A549 treated with AZD9567 at 1 μM for 4 hours (cell line): ENCODE data around the gene STMN1. TPM values are rescaled to one million over a fixed set of nuclear protein-coding genes. Genes with fewer than 3 reads are reported as not detected.

Experiments
- total RNA-seq: library from RNA; stranded (reverse); fragments of 200-300 nt; extraction: Qiagen RNA extraction; gene quantifications from 5 replicates; pipeline ENCODE4 v1.2.3, GENCODE V29; 2022; ENCODE audit not compliant: insufficient read depth

The STMN1 gene
- 127 to 228 TPM (median 213 TPM) in 5 replicates for total RNA-seq

DNA sequence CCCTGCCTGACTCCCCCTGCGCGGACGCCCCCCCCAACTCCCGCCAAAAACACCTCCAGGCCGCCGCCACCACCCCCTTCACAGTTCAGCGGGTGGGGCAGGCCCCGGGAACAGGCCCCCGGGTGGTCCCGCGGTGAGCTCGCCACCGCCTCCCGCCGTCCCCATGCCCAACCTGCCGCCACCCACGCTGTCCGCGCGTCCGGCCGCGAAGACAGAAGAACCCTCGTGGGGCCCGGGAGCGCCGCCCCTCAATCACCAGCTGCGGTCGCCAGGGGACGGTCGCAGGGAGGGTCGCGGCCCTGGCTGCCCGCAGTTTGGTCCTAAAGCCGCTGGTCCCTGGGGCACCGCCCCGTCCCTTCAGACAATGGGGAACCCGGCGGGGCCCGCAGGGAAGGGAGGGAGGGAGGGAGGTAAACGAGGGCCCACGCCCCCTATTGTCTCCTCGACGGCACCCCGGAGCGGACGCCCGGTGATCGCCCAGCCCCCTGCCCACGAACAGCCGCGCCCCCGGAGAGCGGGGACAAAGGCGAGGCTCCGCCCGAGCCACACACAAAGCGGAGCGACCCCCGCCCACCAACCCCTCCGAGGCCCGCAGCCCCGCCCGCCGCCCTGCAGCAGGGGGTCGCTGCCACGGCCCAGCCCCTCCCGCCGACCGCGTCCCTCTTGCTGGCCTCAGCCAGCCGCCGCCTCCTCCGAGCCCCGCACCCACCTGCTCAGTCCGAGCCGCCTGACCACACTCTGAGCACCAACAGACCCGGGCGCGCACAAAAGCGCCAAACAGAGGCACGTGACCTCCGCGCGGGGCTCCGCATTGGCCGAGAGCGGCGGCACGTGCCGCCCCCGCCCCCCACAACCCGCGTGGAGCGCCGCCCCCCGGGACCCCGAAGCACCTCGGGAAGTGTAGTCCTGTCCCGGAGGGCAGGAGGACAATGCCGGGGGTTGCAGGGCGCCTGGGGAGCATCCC is at the start of gene STMN1:
STMN1 (minus strand) TSS at position 740 of the 964 bp plus-strand sequence. CDS start 1,743 bp downstream, outside the sequence.

DNA sequence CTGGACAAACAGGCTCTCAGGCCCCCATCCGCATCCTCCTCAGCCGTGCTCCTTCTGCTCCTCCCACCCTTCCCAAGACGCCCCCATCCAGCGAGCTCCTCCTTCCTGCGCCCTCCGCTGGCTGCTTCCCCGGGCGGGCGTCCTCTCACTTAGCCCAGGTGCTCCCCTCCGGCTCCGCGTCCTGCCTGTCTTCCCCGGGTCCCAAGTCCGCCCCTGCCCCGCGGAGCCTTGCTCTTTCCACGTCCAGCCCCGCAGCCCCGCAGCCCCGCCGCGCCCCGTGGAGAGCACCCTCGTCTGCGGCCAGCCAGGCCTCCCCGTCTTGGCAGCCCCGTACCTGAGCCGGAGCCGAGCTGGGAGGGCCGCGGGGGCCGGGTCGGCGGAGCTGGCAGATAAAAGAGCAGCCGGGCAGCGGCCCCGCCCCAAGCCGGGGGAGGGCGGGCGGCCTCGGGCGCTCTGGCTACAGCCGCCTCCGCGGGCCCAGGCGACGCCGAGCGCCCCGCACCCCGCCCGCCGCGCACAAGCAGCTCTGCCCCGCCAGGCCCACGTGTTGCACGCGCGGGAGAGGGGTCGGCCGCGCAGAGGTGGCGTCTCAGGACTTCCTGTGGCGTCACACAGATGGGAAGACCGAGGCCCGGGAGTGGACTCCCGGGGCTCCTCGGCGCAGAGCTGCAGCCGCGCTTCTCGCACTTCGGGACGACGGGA is 30.9 kb downstream of the STMN1 start, which contains the start of gene PAQR7:
PAQR7 (minus strand) TSS at position 555 of the 702 bp plus-strand sequence. CDS start 11,869 bp downstream, outside the sequence.

DNA sequence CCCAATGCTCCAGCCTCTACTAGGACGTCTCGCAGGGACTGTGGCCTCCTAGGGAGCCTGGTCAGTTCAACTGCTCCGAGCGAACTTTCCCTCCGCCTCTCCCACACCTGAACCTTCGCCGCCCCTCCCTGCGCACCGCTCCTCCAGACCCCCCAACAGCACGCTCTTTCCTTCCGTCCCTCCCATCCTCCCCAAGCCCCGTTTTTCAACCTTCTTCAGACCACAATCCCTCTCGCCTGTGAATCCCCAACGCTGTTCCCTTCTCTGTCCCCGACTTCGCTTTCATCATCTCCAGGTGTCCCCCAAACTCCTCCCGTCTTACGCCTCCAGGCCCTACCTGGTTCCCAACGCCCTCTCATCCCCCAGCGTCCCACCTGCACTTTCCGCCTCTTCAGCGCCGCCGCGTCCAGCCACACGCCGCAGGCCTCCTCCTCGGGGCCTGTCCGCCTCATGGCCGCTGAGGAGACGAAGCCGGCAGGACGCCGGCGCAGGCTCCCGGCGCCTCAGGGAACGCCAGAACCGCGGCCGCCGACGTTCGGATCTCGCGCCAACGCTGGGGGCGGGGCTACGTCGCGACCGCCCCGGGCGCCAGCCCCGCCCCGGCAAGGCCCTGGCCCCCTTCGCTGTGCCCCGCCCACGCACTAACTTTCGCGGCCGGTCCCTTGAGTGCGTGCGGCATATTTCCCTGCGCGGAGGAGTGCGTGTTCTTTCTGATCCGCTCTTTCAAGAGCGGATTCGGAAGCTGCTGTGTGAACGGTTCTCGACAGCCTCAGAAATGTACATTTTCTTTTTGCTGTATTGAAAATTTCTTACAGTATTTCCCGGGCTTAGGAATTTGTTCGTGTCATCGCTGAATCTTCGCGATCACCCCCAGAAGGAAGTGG is 47.1 kb downstream of the STMN1 start, which contains the start of gene AUNIP:
AUNIP (minus strand) TSS at position 552 of the 884 bp plus-strand sequence; CDS start at position 452, 100 bp downstream.

Other genes with a start within 250 kb of the STMN1 start
- gene SELENON, start 106.2 kb downstream of the STMN1 start, total RNA-seq: 58.3 to 62.7 TPM (median 60.2 TPM) in 5 replicates
- 13.9 to 24.9 TPM (median 22.8 TPM) in 5 replicates for gene MTFR1L, start 86.5 kb downstream of the STMN1 start, total RNA-seq
- gene AUNIP, start 47.0 kb downstream of the STMN1 start, total RNA-seq: 8.2 to 9.1 TPM (median 8.7 TPM) in 5 replicates
- 4.3 to 5.8 TPM (median 5.4 TPM) in 5 replicates for gene PAQR7, start 30.7 kb downstream of the STMN1 start, total RNA-seq
- 6.4 to 9.0 TPM (median 6.6 TPM) in 5 replicates for gene PAFAH2, start 91.6 kb upstream of the STMN1 start, total RNA-seq
- gene EXTL1, start 115.4 kb upstream of the STMN1 start, total RNA-seq: not detected in 5 replicates
- 0.11 to 0.29 TPM (median 0.21 TPM) in 4 of 5 replicates, not detected in the other for gene SLC30A2, start 139.7 kb upstream of the STMN1 start, total RNA-seq
- gene TRIM63, start 161.2 kb upstream of the STMN1 start, total RNA-seq: 0.77 to 1.5 TPM (median 0.94 TPM) in 5 replicates
- gene PDIK1L, start 205.4 kb upstream of the STMN1 start, total RNA-seq: 1.4 to 2.3 TPM (median 1.8 TPM) in 5 replicates